Chondrocyte (in vitro differentiated cells): ENCODE results near the gene ASCC1. TPM values are rescaled to one million over a fixed set of nuclear protein-coding genes. Genes with fewer than 3 reads are reported as not detected.

ENCODE experiments used
- DNase-seq: peaks from one replicate; pipeline ENCODE4 v3.0.0; 2021; ENCODE audit warnings: mixed read lengths, low spot score
- H3K27ac Mint-ChIP-seq: one replicate; pipeline ENCODE4 v1.8.0; 2021; ENCODE audit warnings: mild to moderate bottlenecking, moderate library complexity, mixed read lengths; ENCODE audit not compliant: unreplicated experiment
- H3K27me3 Mint-ChIP-seq: 2 replicates; pipeline ENCODE4 v1.8.0; 2021; ENCODE audit warnings: low read depth, mixed read lengths
- H3K36me3 Mint-ChIP-seq: 2 replicates; pipeline ENCODE4 v1.8.0; 2021; ENCODE audit warnings: low read depth, mixed read lengths
- H3K4me1 Mint-ChIP-seq: 2 replicates; pipeline ENCODE4 v1.8.0; 2021; ENCODE audit warnings: low read depth, mild to moderate bottlenecking, mixed read lengths
- H3K4me3 Mint-ChIP-seq: one replicate; pipeline ENCODE4 v1.8.0; 2021; ENCODE audit warnings: mild to moderate bottlenecking, moderate library complexity, mixed read lengths; ENCODE audit not compliant: unreplicated experiment
- H3K9me3 Mint-ChIP-seq: 2 replicates; pipeline ENCODE4 v1.8.0; 2021; ENCODE audit warnings: low read depth, mixed read lengths
- total RNA-seq: library from RNA; stranded (reverse); gene quantifications from 3 replicates; pipeline ENCODE4 v1.2.1, GENCODE V29; 2021
- TF ChIP-seq, protein P1 (sequence below): fragments of 200-600 bp; sonication (generic); IDR thresholded peaks from 2 replicates; pipeline ENCODE4 v1.5.0; 2021; ENCODE audit warnings: antibody characterized with exemption, mild to moderate bottlenecking, moderate library complexity

The ASCC1 gene
- total RNA-seq, 1 donor from 2014 or later: 36.8 TPM

DNA sequence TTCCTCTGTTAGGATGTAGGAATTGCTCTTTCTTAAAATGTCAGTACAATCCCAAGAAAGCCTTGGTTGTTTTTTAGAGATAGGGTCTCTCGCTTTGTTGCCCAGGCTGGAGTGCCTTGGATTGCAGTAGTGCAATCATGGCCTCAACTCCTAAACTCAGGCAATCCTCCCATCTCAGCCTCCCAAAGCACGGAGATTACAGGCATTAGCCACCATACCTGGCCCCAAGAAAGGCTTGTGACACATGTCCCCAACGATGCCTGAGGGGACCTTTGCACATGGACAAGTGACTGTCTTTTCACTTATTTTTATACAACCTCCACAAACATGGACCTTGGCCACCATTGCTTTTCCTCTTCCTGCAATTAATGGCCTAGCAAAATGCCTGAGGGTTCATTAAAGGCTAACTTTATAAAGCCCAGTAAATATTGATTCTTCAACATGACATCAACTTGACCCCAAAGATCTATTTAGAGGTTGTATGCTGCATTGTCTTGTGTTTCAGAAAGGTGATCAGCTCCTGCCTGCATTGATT, 117.7 kb downstream of the ASCC1 start:
- H3K4me3 Mint-ChIP-seq: no peak overlapping the region
- no peak for DNase-seq
- H3K27me3 Mint-ChIP-seq: no peaks in the 10 kb centered on the region
- peaks cover 35% of the 10 kb centered on the region for H3K36me3 Mint-ChIP-seq
- no peaks in the 10 kb centered on the region for H3K9me3 Mint-ChIP-seq
- H3K4me1 Mint-ChIP-seq: peaks cover 33% of the 10 kb centered on the region
- TF ChIP-seq, protein P1, sequence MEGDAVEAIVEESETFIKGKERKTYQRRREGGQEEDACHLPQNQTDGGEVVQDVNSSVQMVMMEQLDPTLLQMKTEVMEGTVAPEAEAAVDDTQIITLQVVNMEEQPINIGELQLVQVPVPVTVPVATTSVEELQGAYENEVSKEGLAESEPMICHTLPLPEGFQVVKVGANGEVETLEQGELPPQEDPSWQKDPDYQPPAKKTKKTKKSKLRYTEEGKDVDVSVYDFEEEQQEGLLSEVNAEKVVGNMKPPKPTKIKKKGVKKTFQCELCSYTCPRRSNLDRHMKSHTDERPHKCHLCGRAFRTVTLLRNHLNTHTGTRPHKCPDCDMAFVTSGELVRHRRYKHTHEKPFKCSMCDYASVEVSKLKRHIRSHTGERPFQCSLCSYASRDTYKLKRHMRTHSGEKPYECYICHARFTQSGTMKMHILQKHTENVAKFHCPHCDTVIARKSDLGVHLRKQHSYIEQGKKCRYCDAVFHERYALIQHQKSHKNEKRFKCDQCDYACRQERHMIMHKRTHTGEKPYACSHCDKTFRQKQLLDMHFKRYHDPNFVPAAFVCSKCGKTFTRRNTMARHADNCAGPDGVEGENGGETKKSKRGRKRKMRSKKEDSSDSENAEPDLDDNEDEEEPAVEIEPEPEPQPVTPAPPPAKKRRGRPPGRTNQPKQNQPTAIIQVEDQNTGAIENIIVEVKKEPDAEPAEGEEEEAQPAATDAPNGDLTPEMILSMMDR: no peak
- H3K27ac Mint-ChIP-seq: no peak overlapping the region

DNA sequence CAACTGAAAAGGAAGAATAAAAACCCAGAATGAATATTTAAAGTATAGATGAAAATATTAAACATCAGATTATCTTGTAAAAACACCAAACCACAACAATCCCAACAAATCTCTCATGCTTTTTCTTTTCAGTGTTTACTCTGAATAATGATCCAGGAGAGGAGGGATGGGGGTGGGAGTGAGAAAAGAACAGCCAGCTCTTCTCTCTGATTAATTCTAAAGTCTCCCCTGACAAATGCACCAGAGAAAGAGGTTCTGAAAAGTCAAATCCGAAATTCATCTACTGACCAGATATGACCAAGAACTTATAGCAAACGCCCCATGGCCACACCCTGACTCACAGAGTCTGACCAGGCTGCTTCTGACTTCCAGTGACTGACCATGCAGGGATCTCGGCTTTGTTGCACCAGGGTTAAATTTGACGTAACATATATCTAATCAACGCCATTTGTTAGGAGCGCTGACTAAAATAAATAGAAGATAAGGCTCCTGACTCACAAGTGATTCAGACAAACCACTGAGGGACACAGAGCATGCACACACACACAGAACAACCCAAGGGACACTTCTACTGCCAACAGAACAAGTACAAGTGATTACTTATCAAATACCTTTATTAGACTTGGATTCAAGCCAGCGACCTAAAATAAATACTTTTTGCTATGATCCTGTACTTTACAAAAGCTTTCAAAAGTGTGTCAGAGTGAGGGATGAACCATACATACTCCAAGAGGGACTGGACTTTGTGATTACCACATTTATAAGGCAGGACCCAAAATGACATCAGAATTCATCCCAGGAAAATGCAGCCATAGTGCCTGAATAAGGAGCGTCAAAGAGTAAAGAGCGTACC, 118.4 kb downstream of the ASCC1 start:
- Mint-ChIP-seq H3K27me3 (no peaks in the 10 kb centered on the region), H3K4me1 (peaks cover 33% of the 10 kb centered on the region), H3K4me3 (no peak overlapping the region), H3K36me3 (peaks cover 31% of the 10 kb centered on the region), H3K27ac (peak overlapping the region; percentile 24), H3K9me3 (no peaks in the 10 kb centered on the region)
- TF ChIP-seq, protein P1: no peak
- no peak for DNase-seq

DNA sequence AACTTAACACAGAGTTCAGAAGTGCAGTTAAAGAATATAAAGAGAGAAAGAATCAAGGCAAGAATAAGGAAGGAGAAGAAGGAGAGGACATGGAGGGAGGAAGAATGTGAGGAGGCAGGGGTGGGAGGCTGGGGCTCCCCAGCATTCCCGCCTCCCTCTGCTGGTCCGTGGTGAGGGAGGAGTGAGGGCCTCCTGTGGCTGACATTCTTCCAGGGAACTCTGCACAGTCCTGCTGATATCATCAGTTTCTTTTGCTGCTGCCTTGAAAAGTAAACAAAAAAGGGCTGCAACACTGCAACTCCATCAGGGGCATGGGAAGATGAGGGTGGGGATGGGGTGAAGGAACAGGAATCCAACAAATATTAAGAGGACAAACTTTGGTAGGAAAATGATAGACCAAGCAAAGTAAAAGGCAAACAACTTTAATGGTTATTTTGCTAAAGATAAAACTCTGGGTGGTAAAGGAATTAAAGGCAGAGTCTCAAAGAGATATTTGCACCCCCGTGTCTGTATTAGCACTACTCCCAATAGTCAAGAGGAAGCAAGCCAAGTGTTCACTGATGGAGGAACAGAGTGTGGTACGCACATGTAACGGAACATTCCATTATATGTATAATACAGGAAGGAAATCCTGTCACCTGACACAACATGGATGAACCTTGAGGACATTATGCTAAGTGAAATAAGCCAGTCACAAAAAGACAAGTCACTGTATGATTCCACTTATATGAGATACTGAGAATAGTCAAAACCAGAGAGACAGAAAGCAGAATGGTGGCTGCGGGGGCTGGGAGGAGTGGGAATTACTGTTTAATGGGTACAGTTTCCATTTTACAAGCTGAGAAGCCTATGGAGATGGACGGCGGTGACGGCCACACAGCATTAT, 119.7 kb downstream of the ASCC1 start:
- Mint-ChIP-seq H3K27ac (peak overlapping the region; percentile 78), H3K4me3 (no peak overlapping the region), H3K27me3 (no peaks in the 10 kb centered on the region), H3K9me3 (no peaks in the 10 kb centered on the region), H3K36me3 (peaks cover 23% of the 10 kb centered on the region), H3K4me1 (peaks cover 33% of the 10 kb centered on the region)
- TF ChIP-seq, protein P1: peak; percentile 34
- DNase-seq: no peak

DNA sequence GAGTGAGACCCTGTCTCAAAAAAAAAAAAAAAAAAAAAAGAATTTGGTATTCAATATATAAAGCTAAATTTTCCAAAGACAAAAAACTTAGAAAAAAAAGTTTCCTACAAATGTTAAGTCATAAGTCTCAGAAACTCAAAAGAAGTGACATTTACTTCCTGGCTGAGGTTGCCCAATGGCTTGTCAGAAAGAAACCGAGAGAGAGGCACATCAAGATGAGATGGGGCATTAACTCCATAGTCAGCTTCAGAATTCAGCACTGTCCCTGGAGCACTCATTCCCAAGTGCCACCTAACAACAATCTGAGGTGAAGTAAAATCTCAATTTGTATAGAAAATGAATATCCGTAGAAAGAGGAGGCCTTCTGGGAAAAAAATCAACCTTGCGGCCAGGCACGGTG, 120.9 kb downstream of the ASCC1 start:
- TF ChIP-seq, protein P1: no peak
- Mint-ChIP-seq H3K9me3 (no peaks in the 10 kb centered on the region), H3K4me1 (peaks cover 33% of the 10 kb centered on the region), H3K27ac (no peak overlapping the region), H3K36me3 (peaks cover 18% of the 10 kb centered on the region), H3K4me3 (no peak overlapping the region), H3K27me3 (peaks cover 2% of the 10 kb centered on the region)
- no peak for DNase-seq

DNA sequence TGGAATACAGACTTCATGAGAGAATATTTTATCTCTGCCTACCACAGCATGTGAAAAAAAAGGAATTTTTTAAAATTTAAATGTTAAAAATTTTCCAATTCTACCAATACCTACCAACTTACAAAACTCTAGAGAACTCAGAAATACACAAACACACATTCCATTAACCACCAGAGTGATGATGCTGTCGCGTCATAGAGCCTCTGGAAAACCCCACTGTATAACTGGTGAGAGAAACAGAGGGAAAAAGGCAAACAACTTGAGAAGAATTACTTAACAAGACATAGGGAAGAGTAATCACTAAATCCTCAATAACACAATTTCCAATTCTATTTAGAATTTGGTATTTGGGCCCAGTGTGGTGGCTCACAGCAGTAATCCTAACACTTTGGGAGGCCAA, 121.5 kb downstream of the ASCC1 start:
- TF ChIP-seq, protein P1: no peak
- H3K9me3 Mint-ChIP-seq: no peaks in the 10 kb centered on the region
- H3K27ac Mint-ChIP-seq: no peak overlapping the region
- H3K4me3 Mint-ChIP-seq: no peak overlapping the region
- H3K4me1 Mint-ChIP-seq: peaks cover 33% of the 10 kb centered on the region
- peaks cover 4% of the 10 kb centered on the region for H3K27me3 Mint-ChIP-seq
- DNase-seq: no peak
- peaks cover 17% of the 10 kb centered on the region for H3K36me3 Mint-ChIP-seq
